GM06990 (cell line): ENCODE results near the gene C11orf21.

Experiments used
- DNase-seq: peaks from one replicate; pipeline ENCODE4 v3.0.0-alpha.2; 2011; ENCODE audit not compliant: insufficient read length; ENCODE audit errors: extremely low read depth
- H3K27me3 ChIP-seq: replicated peaks from 2 replicates; pipeline ENCODE4 v1.6.0; 2011; ENCODE audit warnings: low read length; ENCODE audit not compliant: control insufficient read depth, insufficient read depth
- H3K36me3 ChIP-seq: 2 replicates; pipeline ENCODE4 v1.5.1; 2011; ENCODE audit warnings: low read length; ENCODE audit not compliant: control insufficient read depth, insufficient read depth
- H3K4me3 ChIP-seq: replicated peaks from 2 replicates; pipeline ENCODE4 v1.5.1; 2011; ENCODE audit warnings: low read depth, mild to moderate bottlenecking, control low read depth, low read length
- CTCF ChIP-seq: IDR thresholded peaks from 2 replicates; pipeline ENCODE4 v1.5.1; 2011; ENCODE audit warnings: low read length, control low read depth, mild to moderate bottlenecking, inconsistent platforms; ENCODE audit not compliant: insufficient read depth, poor library complexity, severe bottlenecking

C11orf21 gene

GRCh38 chr11:2277933-2278523 lies 23.7 kb downstream of the C11orf21 start:
- Histone ChIP-seq H3K36me3 (no peaks in the 10 kb centered on the region), H3K27me3 (no peaks in the 10 kb centered on the region; the same call in 1 of the 2 replicates), H3K4me3 (no peak overlapping the region)
- TF ChIP-seq CTCF: no peak
- no peak for DNase-seq

DNA sequence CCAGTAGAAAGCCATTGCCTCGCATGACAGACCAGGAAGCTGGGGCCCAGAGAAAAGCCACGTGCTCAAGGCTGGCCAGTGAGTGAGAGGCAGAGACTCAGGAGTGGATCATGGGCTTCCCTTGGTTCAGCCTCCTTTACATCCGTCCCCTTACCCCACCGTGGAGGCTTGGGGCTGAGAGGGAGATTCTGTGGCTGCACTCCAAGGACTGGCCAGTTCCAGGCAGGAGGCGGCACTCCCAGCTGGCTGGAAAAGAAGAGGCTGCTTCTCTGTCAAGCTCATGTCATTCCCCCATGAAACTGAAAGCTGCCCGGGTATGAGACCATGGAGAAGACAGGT lies 24.7 kb downstream of the C11orf21 start:
- no peak overlapping the region for H3K4me3 ChIP-seq
- H3K27me3 ChIP-seq: no peaks in the 10 kb centered on the region; the same call in 1 of the 2 replicates
- H3K36me3 ChIP-seq: no peaks in the 10 kb centered on the region
- no peak for DNase-seq
- TF ChIP-seq CTCF: no peak

GRCh38 chr11:2276280-2277007 lies 25.3 kb downstream of the C11orf21 start:
- Histone ChIP-seq H3K27me3 (no peaks in the 10 kb centered on the region; the same call in 1 of the 2 replicates), H3K36me3 (no peaks in the 10 kb centered on the region), H3K4me3 (no peak overlapping the region)
- no peak for DNase-seq
- no peak for TF ChIP-seq CTCF

GRCh38 chr11:2275334-2276279 lies 26.1 kb downstream of the C11orf21 start:
- no peaks in the 10 kb centered on the region for H3K36me3 ChIP-seq
- no peak for DNase-seq
- no peaks in the 10 kb centered on the region; the same call in 1 of the 2 replicates for H3K27me3 ChIP-seq
- H3K4me3 ChIP-seq: no peak overlapping the region
- TF ChIP-seq CTCF: no peak

DNA sequence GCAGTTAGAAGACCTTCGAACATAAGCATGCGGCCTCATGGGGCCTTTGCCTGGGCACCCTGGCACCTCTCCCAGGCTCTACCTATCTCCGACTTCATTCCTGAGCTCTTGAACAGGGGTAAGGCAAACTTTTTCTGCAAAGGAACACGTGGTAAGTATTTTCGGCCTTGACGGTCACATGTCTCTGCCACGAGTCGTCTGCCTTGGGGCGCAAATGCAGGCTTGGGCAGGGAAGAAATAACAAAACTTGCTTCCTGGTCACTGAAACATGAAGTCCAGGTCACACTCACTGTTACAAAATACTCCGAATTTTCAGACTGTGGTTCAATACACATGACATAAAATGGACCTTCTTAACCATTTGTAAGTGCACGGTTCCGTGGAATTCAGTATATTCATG lies 27.9 kb downstream of the C11orf21 start:
- H3K36me3 ChIP-seq: no peaks in the 10 kb centered on the region
- no peak for DNase-seq
- TF ChIP-seq CTCF: no peak
- H3K27me3 ChIP-seq: no peaks in the 10 kb centered on the region; the same call in 1 of the 2 replicates
- H3K4me3 ChIP-seq: no peak overlapping the region
